HUES48 (cell line): ENCODE data around the gene TLR8.
A peak's percentile ranks its signal among the peaks of the same experiment; 100 is the strongest.

ENCODE experiments used
- H3K27ac ChIP-seq: one replicate; pipeline ENCODE4 v1.7.0; 2013; ENCODE audit warnings: low read depth, low read length, inconsistent platforms
- H3K27me3 ChIP-seq: 2 replicates; pipeline ENCODE4 v1.6.1; 2013; ENCODE audit warnings: mild to moderate bottlenecking, low read length; ENCODE audit not compliant: control insufficient read depth, insufficient read depth
- H3K36me3 ChIP-seq: 2 replicates; pipeline ENCODE4 v1.6.1; 2013; ENCODE audit warnings: low read length; ENCODE audit not compliant: control insufficient read depth, insufficient read depth
- H3K4me1 ChIP-seq: 2 replicates; pipeline ENCODE4 v1.6.1; 2013; ENCODE audit warnings: mild to moderate bottlenecking, low read length; ENCODE audit not compliant: control insufficient read depth, insufficient read depth
- H3K4me3 ChIP-seq: 2 replicates; pipeline ENCODE4 v1.5.1; 2013; ENCODE audit warnings: mild to moderate bottlenecking, low read depth, low read length
- H3K9ac ChIP-seq: 2 replicates; pipeline ENCODE4 v1.6.1; 2013; ENCODE audit warnings: mild to moderate bottlenecking, low read depth, low read length, moderate library complexity
- H3K9me3 ChIP-seq: 2 replicates; pipeline ENCODE4 v1.6.1; 2013; ENCODE audit warnings: low read length; ENCODE audit not compliant: control insufficient read depth, insufficient read depth

Gene TLR8

DNA sequence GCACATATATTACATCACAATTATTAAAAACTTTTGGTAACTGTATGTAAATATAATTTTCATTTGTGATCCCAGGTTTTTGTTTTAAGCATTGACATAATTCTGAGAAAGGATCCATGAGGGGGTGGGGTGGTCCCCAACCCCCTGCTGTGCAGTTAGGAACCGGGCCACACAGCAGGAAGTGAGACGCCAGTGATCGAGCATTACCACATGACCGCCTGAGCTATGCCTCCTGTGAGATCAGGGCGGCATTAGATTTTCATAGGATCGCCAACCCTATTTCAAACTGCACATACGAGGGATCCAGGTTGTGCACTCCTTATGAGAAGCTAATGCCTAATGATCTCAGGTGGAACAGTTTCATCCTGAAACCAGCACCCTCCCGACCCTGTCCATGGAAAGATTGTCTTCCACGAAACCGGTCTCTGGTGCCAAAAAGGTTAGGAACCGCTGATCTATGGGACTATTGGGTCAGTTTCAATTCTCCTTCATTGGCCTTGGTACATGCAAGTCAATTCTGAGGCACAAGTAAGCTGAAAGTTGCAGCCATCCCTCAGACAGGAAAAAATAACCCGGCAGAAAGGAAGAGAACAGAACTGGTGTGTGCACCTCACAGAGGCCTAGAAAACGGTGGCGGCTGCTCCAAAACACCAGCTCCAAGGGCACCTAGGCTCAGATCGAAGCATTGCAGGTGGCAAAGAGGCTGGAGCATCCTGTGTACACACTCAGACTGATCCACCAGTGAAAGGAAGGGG is 61.5 kb downstream of the TLR8 start:
- no peaks in the 10 kb centered on the region for H3K9me3 ChIP-seq
- H3K4me3 ChIP-seq: no peak overlapping the region
- no peaks in the 10 kb centered on the region for H3K27me3 ChIP-seq
- H3K4me1 ChIP-seq: peaks cover 17% of the 10 kb centered on the region
- H3K9ac ChIP-seq: no peak overlapping the region
- H3K27ac ChIP-seq: no peak overlapping the region
- H3K36me3 ChIP-seq: no peaks in the 10 kb centered on the region

- Histone ChIP-seq H3K4me1 (peaks cover 34% of the 10 kb centered on the region), H3K9me3 (no peaks in the 10 kb centered on the region), H3K27me3 (no peaks in the 10 kb centered on the region), H3K27ac (peak overlapping the region; percentile 31), H3K4me3 (no peak overlapping the region), H3K36me3 (peaks cover 1% of the 10 kb centered on the region; the same call in 1 of the 2 replicates), H3K9ac (no peak overlapping the region)
Measured at GRCh38 chrX:12970691-12971202, 64.3 kb downstream of the TLR8 start.

DNA sequence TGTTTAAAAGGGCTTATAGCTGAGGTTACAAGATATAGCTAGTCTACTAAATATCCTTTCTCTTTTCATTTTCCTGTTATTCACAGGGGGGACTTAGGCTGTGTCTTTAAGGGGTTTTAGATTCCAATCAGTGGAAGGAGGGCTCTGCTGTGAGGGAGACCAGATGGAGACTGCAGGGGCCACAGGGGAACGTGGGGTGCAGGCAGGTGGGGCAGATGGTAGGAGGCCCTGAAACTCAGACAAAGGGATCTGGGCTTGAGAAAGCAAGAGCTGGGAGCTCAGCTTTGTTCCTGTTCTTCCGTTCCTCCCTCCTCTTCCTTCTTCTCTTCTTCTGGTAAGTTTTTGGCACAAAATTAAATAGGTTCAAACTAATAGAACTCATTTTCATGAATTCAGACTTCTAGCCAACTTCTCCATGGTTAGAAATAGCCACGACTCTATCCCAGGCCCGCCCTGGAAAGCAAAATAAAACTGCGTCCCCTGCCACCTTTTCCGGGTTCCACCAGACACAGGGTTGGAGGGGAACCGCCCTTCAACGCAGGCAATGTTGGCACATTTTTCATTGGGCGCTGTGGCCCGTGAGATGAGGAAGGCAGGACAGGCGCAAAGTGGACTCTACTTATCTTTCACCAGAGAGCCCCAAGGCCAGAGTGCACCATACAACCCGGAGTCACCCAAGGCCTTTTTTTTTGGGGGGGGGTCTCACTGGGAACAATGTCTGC is 65.0 kb downstream of the TLR8 start:
- Histone ChIP-seq H3K9ac (no peak overlapping the region), H3K4me3 (no peak overlapping the region), H3K4me1 (peaks cover 34% of the 10 kb centered on the region), H3K27me3 (no peaks in the 10 kb centered on the region), H3K36me3 (peaks cover 6% of the 10 kb centered on the region), H3K9me3 (no peaks in the 10 kb centered on the region), H3K27ac (peak overlapping the region; percentile 31)

DNA sequence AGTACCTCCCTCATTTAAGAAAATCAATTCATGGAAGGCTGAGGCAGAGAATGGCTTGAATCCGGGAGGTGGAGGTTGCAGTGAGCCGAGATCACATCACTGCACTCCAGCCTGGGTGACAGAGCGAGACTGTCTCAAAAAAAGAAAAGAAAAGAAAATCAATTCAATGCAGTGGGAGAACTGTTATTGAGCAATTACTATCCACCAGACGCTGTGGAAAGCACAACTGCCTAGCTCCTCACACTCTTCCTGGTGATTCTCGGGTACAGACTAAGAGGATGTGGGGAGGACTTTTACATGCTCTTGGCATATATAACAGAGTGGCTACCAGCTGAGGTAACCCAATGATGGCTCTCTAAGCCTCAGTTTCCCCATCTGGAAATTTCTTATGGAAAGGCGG is 65.8 kb downstream of the TLR8 start:
- H3K9ac ChIP-seq: no peak overlapping the region
- H3K4me3 ChIP-seq: no peak overlapping the region
- no peak overlapping the region for H3K27ac ChIP-seq

More for the DNA sequence above, 65.8 kb downstream of the TLR8 start:
- H3K36me3 ChIP-seq: peaks cover 11% of the 10 kb centered on the region
- peaks cover 36% of the 10 kb centered on the region for H3K4me1 ChIP-seq
- H3K9me3 ChIP-seq: no peaks in the 10 kb centered on the region
- H3K27me3 ChIP-seq: no peaks in the 10 kb centered on the region
